Stimulated activated CD4-positive, alpha-beta T cell treated with anti-CD3 and anti-CD28 coated beads, TNF-alpha, amount 100 ng/mL, for 48 hours (primary cell): ENCODE data around the gene ANKRD30A.
"Not testable (repeated sequence)": the region's sequence is repeated elsewhere in the genome, so short reads cannot be mapped to it uniquely, and the experiment has no call there.

Experiments used
- DNase-seq, 3 donors: peaks; one replicate each; pipeline ENCODE4 v3.0.0-alpha.2; 2020; ENCODE audit warnings: low read depth in 3 of 3

The ANKRD30A gene

GRCh38 chr10:37268266-37268665 is 142.9 kb downstream of the ANKRD30A start:
- no peak for DNase-seq

GRCh38 chr10:37269554-37270256 is 144.3 kb downstream of the ANKRD30A start:
- no peak for DNase-seq

GRCh38 chr10:37275216-37275777 is 149.9 kb downstream of the ANKRD30A start:
- DNase-seq: no peak

- DNase-seq: no peak
These were observed 159.7 kb downstream of the ANKRD30A start for GRCh38 chr10:37285063-37285462.

- no peak for DNase-seq
These were observed 164.6 kb downstream of the ANKRD30A start for GRCh38 chr10:37289833-37290464.

- DNase-seq: no peak
These were observed 175.9 kb downstream of the ANKRD30A start for GRCh38 chr10:37301271-37301670.

GRCh38 chr10:37304036-37304435 is 178.6 kb downstream of the ANKRD30A start:
- no peak for DNase-seq

- DNase-seq: no peak
These were observed 189.0 kb downstream of the ANKRD30A start for GRCh38 chr10:37314350-37314749.

- no peak for DNase-seq
These were observed 189.5 kb downstream of the ANKRD30A start for GRCh38 chr10:37314862-37315261.

GRCh38 chr10:37344413-37344812 is 219.0 kb downstream of the ANKRD30A start:
- DNase-seq: no peak

GRCh38 chr10:37379991-37380390 is 254.6 kb downstream of the ANKRD30A start:
- DNase-seq: no peak

- DNase-seq: no peak
These were observed 255.9 kb downstream of the ANKRD30A start for GRCh38 chr10:37381271-37381670.

GRCh38 chr10:37384923-37385322 is 259.5 kb downstream of the ANKRD30A start:
- no peak for DNase-seq

GRCh38 chr10:37390926-37391325 is 265.5 kb downstream of the ANKRD30A start:
- no peak for DNase-seq

GRCh38 chr10:37400774-37401173 is 275.4 kb downstream of the ANKRD30A start:
- DNase-seq: not testable (repeated sequence)

- DNase-seq: no peak
These were observed 275.8 kb downstream of the ANKRD30A start for GRCh38 chr10:37401225-37401624.

- no peak for DNase-seq
These were observed 278.4 kb downstream of the ANKRD30A start for GRCh38 chr10:37403776-37404175.
